HG03469 (cell line): ENCODE results near the gene SHISA7.

Experiments used
- ATAC-seq: cut with Tn5 transposase; IDR thresholded peaks from one replicate; pipeline ENCODE4 v1.9.1; 2021; ENCODE audit warnings: mild to moderate bottlenecking, moderate library complexity, moderate number of reproducible peaks; ENCODE audit not compliant: unreplicated experiment

The SHISA7 gene

GRCh38 chr19:55391702-55392615, 51.1 kb downstream of the SHISA7 start:
- no peak for ATAC-seq

GRCh38 chr19:55391191-55391670, 51.9 kb downstream of the SHISA7 start:
- ATAC-seq: no peak

GRCh38 chr19:55390461-55390880, 52.6 kb downstream of the SHISA7 start:
- no peak for ATAC-seq

GRCh38 chr19:55389386-55390317, 53.4 kb downstream of the SHISA7 start:
- ATAC-seq: no peak

- ATAC-seq: no peak
These were observed 55.2 kb downstream of the SHISA7 start for GRCh38 chr19:55387736-55388497.

GRCh38 chr19:55386493-55386971, 56.6 kb downstream of the SHISA7 start:
- ATAC-seq: no peak

- peak; percentile 53 for ATAC-seq
These were observed 57.2 kb downstream of the SHISA7 start, which contains the start of gene RPL28 for GRCh38 chr19:55385724-55386492. Gene RPL28 (plus strand): TSS chr19:55385932. CDS start chr19:55386358, 426 bp downstream.

- ATAC-seq: peak; percentile 35
These were observed 58.0 kb downstream of the SHISA7 start for GRCh38 chr19:55384920-55385723.

GRCh38 chr19:55384131-55384919, 58.8 kb downstream of the SHISA7 start, which contains the start of gene TMEM238:
Gene TMEM238 (minus strand): TSS chr19:55384292. CDS start chr19:55384259, 33 bp downstream.
- ATAC-seq: no peak

- ATAC-seq: no peak
These were observed 59.6 kb downstream of the SHISA7 start for GRCh38 chr19:55383279-55384130.

GRCh38 chr19:55382522-55383054, 60.5 kb downstream of the SHISA7 start:
- ATAC-seq: no peak

GRCh38 chr19:55382013-55382412, 61.1 kb downstream of the SHISA7 start:
- no peak for ATAC-seq

GRCh38 chr19:55379174-55379573, 63.9 kb downstream of the SHISA7 start:
- ATAC-seq: no peak
